ENCODE results near the gene CXCL6.

- TF ChIP-seq, protein P1, sequence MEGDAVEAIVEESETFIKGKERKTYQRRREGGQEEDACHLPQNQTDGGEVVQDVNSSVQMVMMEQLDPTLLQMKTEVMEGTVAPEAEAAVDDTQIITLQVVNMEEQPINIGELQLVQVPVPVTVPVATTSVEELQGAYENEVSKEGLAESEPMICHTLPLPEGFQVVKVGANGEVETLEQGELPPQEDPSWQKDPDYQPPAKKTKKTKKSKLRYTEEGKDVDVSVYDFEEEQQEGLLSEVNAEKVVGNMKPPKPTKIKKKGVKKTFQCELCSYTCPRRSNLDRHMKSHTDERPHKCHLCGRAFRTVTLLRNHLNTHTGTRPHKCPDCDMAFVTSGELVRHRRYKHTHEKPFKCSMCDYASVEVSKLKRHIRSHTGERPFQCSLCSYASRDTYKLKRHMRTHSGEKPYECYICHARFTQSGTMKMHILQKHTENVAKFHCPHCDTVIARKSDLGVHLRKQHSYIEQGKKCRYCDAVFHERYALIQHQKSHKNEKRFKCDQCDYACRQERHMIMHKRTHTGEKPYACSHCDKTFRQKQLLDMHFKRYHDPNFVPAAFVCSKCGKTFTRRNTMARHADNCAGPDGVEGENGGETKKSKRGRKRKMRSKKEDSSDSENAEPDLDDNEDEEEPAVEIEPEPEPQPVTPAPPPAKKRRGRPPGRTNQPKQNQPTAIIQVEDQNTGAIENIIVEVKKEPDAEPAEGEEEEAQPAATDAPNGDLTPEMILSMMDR (IDR thresholded peaks at IDR 0.05) = no peak
- no peak for TF ChIP-seq ZFX (IDR thresholded peaks at IDR 0.05; ENCODE audit: borderline replicate concordance)
These were observed 23.7 kb downstream of the CXCL6 start for GRCh38 chr4:73860181-73860580.

All from 22Rv1 (cell line).